ENCODE measurements around the gene BAIAP2. TPM values are rescaled to one million over a fixed set of nuclear protein-coding genes. Genes with fewer than 3 reads are reported as not detected.

BAIAP2 gene
- total and polyA plus RNA-seq, 8 donors = 4.7 to 16.4 (median 11.1) TPM

DNA sequence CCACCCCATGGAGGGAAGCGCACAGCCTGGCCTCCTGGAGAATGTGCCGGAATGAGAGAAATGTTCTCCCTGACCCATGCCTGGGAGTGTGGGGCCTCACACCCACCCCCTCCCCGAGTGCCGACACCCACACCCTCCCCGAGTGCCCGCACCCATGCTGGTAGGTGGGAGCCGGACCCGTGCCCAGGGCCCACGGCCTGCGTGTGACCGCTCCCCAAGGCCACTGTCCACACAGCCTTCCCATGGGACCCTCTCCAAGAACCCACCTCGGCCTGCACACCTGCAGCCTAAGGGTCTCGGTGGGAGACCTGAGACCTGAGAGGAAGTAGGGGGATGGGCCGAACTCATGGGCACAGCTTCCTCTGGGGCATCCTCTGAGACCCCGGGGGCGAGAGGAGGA, 127.0 kb downstream of the BAIAP2 start:
- no peak overlapping the region for H3K4me3 ChIP-seq
- H3K27ac ChIP-seq = peak overlapping the region; percentile 48 to 93 (median 68)
- FAIRE-seq (no peak), ATAC-seq (no peak), DNase-seq (no peak)
- H3K9me3 ChIP-seq = no peaks in the 10 kb centered on the region
- H3K36me3 ChIP-seq = no peaks in the 10 kb centered on the region
- no peaks in the 10 kb centered on the region for H3K27me3 ChIP-seq
- peaks cover 0 to 30% (median 22%) of the 10 kb centered on the region in 3 donors for H3K4me1 ChIP-seq
- no peak for TF ChIP-seq CTCF (IDR thresholded peaks at IDR 0.05)
- WGBS, 2 donors = 70 to 83% methylated on average over 11 to 16 of the region's 16 CpGs
- intact Hi-C loops (cut with DNase I) = no loop called here

DNA sequence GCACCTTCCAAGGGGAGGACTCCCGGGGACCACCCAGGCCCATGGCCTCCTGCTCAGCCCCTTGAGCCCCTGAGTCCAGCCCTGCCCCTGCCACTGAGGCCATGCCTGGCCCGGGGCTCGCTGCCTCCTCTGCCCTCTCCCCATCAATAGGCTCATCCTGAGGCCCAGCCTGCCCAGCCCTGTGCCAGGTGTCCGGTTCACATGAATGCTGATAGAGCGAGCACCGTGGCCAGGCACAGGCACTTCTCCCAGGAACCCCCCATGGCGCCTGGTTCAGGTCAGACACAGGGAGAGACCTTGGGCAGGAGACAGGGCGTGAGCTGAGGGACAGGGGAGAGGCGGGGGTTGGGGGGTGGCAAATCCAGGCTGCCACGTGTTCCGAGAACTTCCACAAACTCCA, 127.5 kb downstream of the BAIAP2 start:
- peak overlapping the region; percentile 48 to 93 (median 88) for H3K27ac ChIP-seq
- no peak for TF ChIP-seq CTCF (IDR thresholded peaks at IDR 0.05)
- FAIRE-seq (no peak), DNase-seq (peak; percentile 84 to 96 (median 94)), ATAC-seq (peak; percentile 63 to 74 (median 70))
- peaks cover 0 to 30% (median 22%) of the 10 kb centered on the region in 3 donors for H3K4me1 ChIP-seq
- no peaks in the 10 kb centered on the region for H3K27me3 ChIP-seq
- 26 to 41% methylated on average over 11 of the region's 11 CpGs for WGBS, 2 donors
- no peak overlapping the region for H3K4me3 ChIP-seq
- H3K9me3 ChIP-seq = no peaks in the 10 kb centered on the region
- no peaks in the 10 kb centered on the region for H3K36me3 ChIP-seq
- intact Hi-C loops (cut with DNase I) = no loop called here

DNA sequence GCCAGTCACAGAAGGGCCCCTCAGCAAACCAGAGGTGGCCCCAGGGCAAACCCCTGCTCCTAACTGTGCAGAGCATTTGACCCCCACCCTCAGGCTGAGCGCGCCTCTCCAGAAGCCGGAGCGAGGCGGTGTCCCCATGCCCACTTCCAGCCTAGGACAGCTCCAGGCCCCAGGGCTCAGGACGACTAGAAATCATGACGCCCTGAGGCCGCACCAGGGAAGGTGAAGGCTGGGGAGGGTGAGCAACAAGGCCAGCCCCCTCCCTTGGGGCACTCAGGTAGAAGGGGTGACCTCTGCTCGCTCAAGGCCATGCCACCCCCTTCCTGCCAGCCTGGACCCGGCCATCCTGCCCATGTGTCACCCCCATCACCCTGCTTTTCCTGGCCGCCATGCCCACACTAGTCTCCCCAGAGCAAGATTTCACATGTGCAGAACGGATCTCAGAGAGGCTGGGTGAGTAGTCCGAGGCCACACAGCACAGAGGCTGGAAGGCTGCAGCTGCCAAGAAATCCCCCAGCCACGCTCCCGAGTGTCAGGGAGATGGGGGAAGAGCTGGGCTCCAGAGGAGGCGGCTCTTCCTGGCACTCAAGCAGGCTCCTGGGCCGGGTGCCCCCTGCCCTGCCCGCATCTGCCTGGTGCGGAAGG, 128.2 kb downstream of the BAIAP2 start:
- Histone ChIP-seq H3K27ac (peak overlapping the region; percentile 39 to 93 (median 88)), H3K27me3 (no peaks in the 10 kb centered on the region), H3K4me3 (peak overlapping the region in 2 of 4 donors; percentile 77 to 78), H3K4me1 (peaks cover 0 to 30% (median 22%) of the 10 kb centered on the region in 3 donors), H3K36me3 (no peaks in the 10 kb centered on the region), H3K9me3 (no peaks in the 10 kb centered on the region)
- DNase-seq (peak in 3 of 6 donors; percentile 29 to 68 (median 62)), ATAC-seq (no peak), FAIRE-seq (no peak)
- no peak for TF ChIP-seq CTCF (IDR thresholded peaks at IDR 0.05)
- intact Hi-C loops (cut with DNase I) = no loop called here
- WGBS, 2 donors = 64 to 67% methylated on average over 19 of the region's 19 CpGs

DNA sequence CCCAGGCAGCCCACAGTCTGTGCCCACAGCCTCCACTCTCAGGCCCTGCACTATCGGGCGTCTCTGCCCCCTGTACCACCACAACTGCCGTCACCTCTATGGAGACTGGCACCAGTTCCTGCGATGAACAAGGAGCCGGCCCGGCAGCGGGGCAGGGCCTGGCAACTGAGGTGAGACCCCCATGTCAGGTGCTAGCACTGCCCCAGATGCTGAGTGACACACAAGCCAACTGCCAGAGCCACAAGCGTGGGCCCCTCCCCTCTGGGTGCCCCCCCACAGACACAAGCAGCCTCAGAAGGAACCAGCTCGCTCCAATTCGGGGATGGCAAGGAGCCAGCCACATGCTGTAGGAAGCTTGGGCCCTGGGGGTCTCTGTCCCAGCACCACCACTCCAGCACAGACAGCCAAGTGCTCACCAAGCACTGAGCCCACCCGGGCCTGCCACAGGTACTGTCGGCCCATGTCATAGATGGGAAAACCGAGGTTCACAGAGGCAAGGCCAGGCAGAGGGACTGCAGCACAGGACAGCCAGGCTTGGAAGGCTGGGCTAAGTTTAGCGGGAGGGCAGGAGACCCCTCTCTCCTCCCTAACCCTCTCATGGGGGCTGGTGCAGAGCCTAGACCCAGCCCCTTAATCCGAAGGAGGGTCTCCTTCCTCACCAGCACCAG, 128.9 kb downstream of the BAIAP2 start:
- FAIRE-seq (no peak), DNase-seq (peak in 3 of 6 donors; percentile 32 to 78 (median 59)), ATAC-seq (no peak)
- intact Hi-C loops (cut with DNase I) = no loop called here
- no peak for TF ChIP-seq CTCF (IDR thresholded peaks at IDR 0.05)
- Histone ChIP-seq H3K27ac (peak overlapping the region; percentile 87 to 93 (median 90)), H3K4me1 (peaks cover 0 to 30% (median 22%) of the 10 kb centered on the region in 3 donors), H3K36me3 (no peaks in the 10 kb centered on the region), H3K9me3 (no peaks in the 10 kb centered on the region), H3K27me3 (no peaks in the 10 kb centered on the region), H3K4me3 (peak overlapping the region in 2 of 4 donors; percentile 77 to 78)
- WGBS, 2 donors = 56 to 63% methylated on average over 14 to 15 of the region's 15 CpGs
